HepG2 (cell line): Measurements from ENCODE around the gene DCAKD. TPM values are rescaled to one million over a fixed set of nuclear protein-coding genes. Genes with fewer than 3 reads are reported as not detected.

Source experiments
- ATAC-seq: fragments of 200-7000 bp; cut with Tn5 transposase; 3 replicates; pipeline ENCODE4 v1.9.1; 2020; ENCODE audit warnings: mild to moderate bottlenecking, moderate library complexity
- BruUV-seq: library from RNA; stranded (reverse); fragments of 400-500 nt; replicated peaks from 2 replicates; lab custom pipeline; 2021; lab: Mats Ljungman, UMichigan
- CTCF ChIA-PET: fragments of 300-600 bp; formaldehyde crosslinking; extraction: SDS; loops from one replicate; lab custom pipeline; 2021; ENCODE audit warnings: low total read pairs, inconsistent platforms, low intra/inter-chr PET ratio; lab: Yijun Ruan, JAX
- POLR2A ChIA-PET: fragments of 350-600 bp; sonication (Branson Sonifier 250); formaldehyde crosslinking; loops from one replicate; lab custom pipeline; 2020; ENCODE audit warnings: antibody characterized with exemption, inconsistent platforms; lab: Yijun Ruan, JAX
- DNase-seq: peaks from one replicate; pipeline ENCODE4 v3.0.0-alpha.2; 2015; ENCODE audit warnings: low spot score
- FAIRE-seq: peaks from 3 replicates; lab custom pipeline; 2011; peaks lifted over from hg19 to GRCh38; lab: Jason Lieb, UNC
- H2AFZ ChIP-seq: one replicate; pipeline ENCODE4 v1.6.1; 2011; ENCODE audit warnings: low read length, inconsistent platforms
- H3K27ac ChIP-seq: fragments of 300-600 bp; 3 replicates; pipeline ENCODE4 v1.8.0; 2011; ENCODE audit warnings: mixed run types, mild to moderate bottlenecking, mixed read lengths, low read length, inconsistent platforms; ENCODE audit not compliant: insufficient read depth; ENCODE audit errors: extremely low read length
- H3K27me3 ChIP-seq, 2 experiments: fragments of 200-600 bp in 1 of 2; 2 replicates in 1 of 2; 3 replicates in 1 of 2; pipeline versions ENCODE4 v1.6.0 to v1.8.0; 2011; ENCODE audit warnings: low read length in 2 of 2, mild to moderate bottlenecking in 2 of 2, moderate library complexity in 2 of 2, inconsistent platforms in 1 of 2; ENCODE audit not compliant: insufficient read depth in 2 of 2, control insufficient read depth in 1 of 2
- H3K36me3 ChIP-seq, 2 experiments: fragments of 200-600 bp in 1 of 2; replicated peaks in 1 of 2; 2 replicates in 1 of 2; 3 replicates in 1 of 2; pipeline versions ENCODE4 v1.5.1 to v1.8.0; 2011; ENCODE audit warnings: low read length in 2 of 2, inconsistent platforms in 1 of 2; ENCODE audit not compliant: insufficient read depth in 2 of 2, control insufficient read depth in 1 of 2
- H3K4me1 ChIP-seq: 2 replicates; pipeline ENCODE4 v1.5.1; 2012; ENCODE audit warnings: low read length, inconsistent platforms; ENCODE audit not compliant: insufficient read depth
- H3K4me2 ChIP-seq: 2 replicates; pipeline ENCODE4 v1.6.0; 2011; ENCODE audit warnings: low read depth, low read length, inconsistent platforms
- H3K4me3 ChIP-seq, 3 experiments: fragments of 200-600 bp in 1 of 3; sonication (generic), shearing (Covaris generic) in 1 of 3; replicated peaks in 1 of 3; 2 replicates each; pipeline ENCODE4 v1.5.1; 2011 to 2016; ENCODE audit warnings: low read length in 3 of 3, inconsistent platforms in 2 of 3, low read depth in 2 of 3, mild to moderate bottlenecking in 2 of 3, control low read depth in 1 of 3, mixed read lengths in 1 of 3; ENCODE audit not compliant: insufficient read depth in 1 of 3
- H3K79me2 ChIP-seq: one replicate; pipeline ENCODE4 v1.6.1; 2011; ENCODE audit warnings: low read length, inconsistent platforms; ENCODE audit not compliant: insufficient read depth
- H3K9ac ChIP-seq: 2 replicates; pipeline ENCODE4 v1.6.0; 2011; ENCODE audit warnings: mild to moderate bottlenecking, low read depth, low read length, inconsistent platforms; ENCODE audit not compliant: insufficient read depth
- H3K9me3 ChIP-seq: 2 replicates; pipeline ENCODE4 v1.5.1; 2012; ENCODE audit warnings: mild to moderate bottlenecking, low read length
- H4K20me1 ChIP-seq: 2 replicates; pipeline ENCODE4 v1.6.0; 2011; ENCODE audit warnings: inconsistent platforms, mild to moderate bottlenecking, low read length, moderate library complexity; ENCODE audit not compliant: insufficient read depth
- LCORL ChIP-seq, 2 experiments: fragments of 450-650 bp in 1 of 2; sonication (generic) in 1 of 2; formaldehyde crosslinking in 1 of 2; IDR thresholded peaks; 2 replicates each; pipeline versions ENCODE4 v1.5.0 to v1.6.1; 2017 to 2020; ENCODE audit warnings: antibody characterized with exemption in 1 of 2, missing genetic modification reagents in 1 of 2
- MAFG ChIP-seq: sonication (generic); formaldehyde crosslinking; IDR thresholded peaks from 2 replicates; pipeline ENCODE4 v1.5.1; 2020; ENCODE audit warnings: mild to moderate bottlenecking, missing genetic modification reagents
- MLX ChIP-seq: IDR thresholded peaks from 2 replicates; pipeline ENCODE4 v1.6.1; 2016
- MXD4 ChIP-seq: IDR thresholded peaks from 2 replicates; pipeline ENCODE4 v1.6.1; 2016; ENCODE audit warnings: mild to moderate bottlenecking, missing biosample characterization, missing genetic modification reagents
- NCOA2 ChIP-seq: sonication (generic); formaldehyde crosslinking; IDR thresholded peaks from 2 replicates; pipeline ENCODE4 v1.8.0; 2022; ENCODE audit warnings: inconsistent platforms
- PPARG ChIP-seq: conservative IDR thresholded peaks from 2 replicates; pipeline ENCODE4 v1.6.1; 2016; ENCODE audit warnings: missing biosample characterization, missing genetic modification reagents
- RAD21 ChIP-seq: fragments of 450-650 bp; formaldehyde crosslinking; IDR thresholded peaks from 2 replicates; pipeline ENCODE4 v1.5.0; 2020; ENCODE audit warnings: mild to moderate bottlenecking
- SIN3B ChIP-seq: fragments of 150-350 bp; IDR thresholded peaks from 2 replicates; pipeline ENCODE4 v1.6.1; 2014; ENCODE audit warnings: low read length
- SKI ChIP-seq: fragments of 450-650 bp; IDR thresholded peaks from one replicate; pipeline ENCODE4 v1.6.1; 2018; ENCODE audit warnings: mild to moderate bottlenecking; ENCODE audit not compliant: partially characterized antibody
- TRIM22 ChIP-seq: fragments of 450-650 bp; IDR thresholded peaks from 2 replicates; pipeline ENCODE4 v1.6.1; 2017
- ZFP90 ChIP-seq: sonication (generic); formaldehyde crosslinking; IDR thresholded peaks from 2 replicates; pipeline ENCODE4 v1.8.0; 2022; ENCODE audit warnings: missing genetic modification reagents, mild to moderate bottlenecking, inconsistent platforms, borderline replicate concordance
- ZNF263 ChIP-seq: sonication (generic); formaldehyde crosslinking; IDR thresholded peaks from 2 replicates; pipeline ENCODE4 v1.4.0; 2020; ENCODE audit warnings: missing genetic modification reagents
- ZNF510 ChIP-seq: sonication (generic); formaldehyde crosslinking; IDR thresholded peaks from 2 replicates; pipeline ENCODE4 v1.4.0; 2020; ENCODE audit warnings: low read depth, mild to moderate bottlenecking, missing genetic modification reagents
- ZNF746 ChIP-seq: sonication (generic); formaldehyde crosslinking; IDR thresholded peaks from 2 replicates; pipeline ENCODE4 v1.8.0; 2022; ENCODE audit warnings: mild to moderate bottlenecking, missing genetic modification reagents
- ZNF841 ChIP-seq: sonication (generic); formaldehyde crosslinking; IDR thresholded peaks from 2 replicates; pipeline ENCODE4 v1.8.1; 2023; ENCODE audit warnings: missing genetic modification reagents, borderline replicate concordance
- WGBS: methylation state at CpG from one replicate; pipeline ENCODE4 v1.1.6; 2017; ENCODE audit warnings: low lambda C conversion rate; 5-methylcytosine and 5-hydroxymethylcytosine counted together
- in situ Hi-C: cut with HindIII; loops from 2 replicates; pipeline ENCODE4 v1.10.0; 2017; ENCODE audit warnings: low pct_unique_long_range_greater_than_20kb; ENCODE audit not compliant: extremely low pct_ligation_motif_present
- intact Hi-C: fragments of 100-400 bp; cut with micrococcal nuclease; formaldehyde crosslinking; loops from one replicate; pipeline ENCODE4 v1.10.0; 2022; ENCODE audit not compliant: unreplicated experiment
- polyA plus RNA-seq, 8 experiments: library from polyadenylated mRNA; depleted of rRNA in 3 of 8; stranded (reverse) in 7 of 8; unstranded in 1 of 8; fragments of >200 nt; fragmentation: Illumina TruSeq in 4 of 8; extraction: Trizol in 4 of 8; gene quantifications; 2 replicates each; pipeline versions ENCODE4 v1.2.1 to v1.2.3, GENCODE V29; 2011 to 2016; ENCODE audit warnings: low read depth in 4 of 8, missing spikeins in 1 of 8, mixed read lengths in 1 of 8; ENCODE audit not compliant: insufficient read depth in 1 of 8
- total RNA-seq, 5 experiments: library from RNA; depleted of rRNA; stranded (reverse); fragments of >200 nt; fragmentation: Illumina TruSeq; extraction: Trizol; gene quantifications; 2 replicates each; pipeline ENCODE4 v1.2.3, GENCODE V29; 2016; ENCODE audit warnings: low read depth in 1 of 5
- TF ChIP-seq, protein P1 (sequence below): sonication (generic); formaldehyde crosslinking; IDR thresholded peaks from 2 replicates; pipeline ENCODE4 v1.9.0; 2021; ENCODE audit warnings: missing genetic modification reagents, mild to moderate bottlenecking, borderline replicate concordance

Gene DCAKD
- total and polyA plus RNA-seq, 2 of the 13 experiments (the other 11 are each of a cell fraction or from before 2014, with no cell fraction given), result 25.9 to 29.2 TPM

- intact Hi-C loops (no loop called here), in situ Hi-C loops (no loop called here)
- no peak for FAIRE-seq
- H2AFZ ChIP-seq, result no peak overlapping the region
- no peaks in the 10 kb centered on the region for H3K9me3 ChIP-seq
- no peak for DNase-seq
- H3K79me2 ChIP-seq, result peaks cover 10% of the 10 kb centered on the region
- H3K27me3 ChIP-seq, result no peaks in the 10 kb centered on the region
- no peak overlapping the region for H3K4me2 ChIP-seq
- CTCF ChIA-PET, result no interaction called here
- peaks cover 0 to 7% of the 10 kb centered on the region in 2 experiments; a peak in 4 of 5 replicates for H3K36me3 ChIP-seq
- POLR2A ChIA-PET, result interaction anchor here (0.8 kb wide), 1 partner anchor 18 kb away, joined by 3 read pairs; no protein-coding TSS in a partner anchor
- WGBS, result 89% methylated on average over 11 of the region's 13 CpGs
- TF ChIP-seq MLX (no peak), ZNF263 (CRISPR knock-in tag) (0 out of 2 replicates have a peak, but pooled peaks have one; percentile 21)
- no TSS peak for BruUV-seq
- no peak overlapping the region for H3K9ac ChIP-seq
- H4K20me1 ChIP-seq, result no peaks in the 10 kb centered on the region
- no peak overlapping the region for H3K27ac ChIP-seq
- H3K4me1 ChIP-seq, result peaks cover 26% of the 10 kb centered on the region
- ATAC-seq, result no peak
- no peak overlapping the region for H3K4me3 ChIP-seq
Observed at GRCh38 chr17:45038728-45039634, 12.5 kb downstream of the DCAKD start.

DNA sequence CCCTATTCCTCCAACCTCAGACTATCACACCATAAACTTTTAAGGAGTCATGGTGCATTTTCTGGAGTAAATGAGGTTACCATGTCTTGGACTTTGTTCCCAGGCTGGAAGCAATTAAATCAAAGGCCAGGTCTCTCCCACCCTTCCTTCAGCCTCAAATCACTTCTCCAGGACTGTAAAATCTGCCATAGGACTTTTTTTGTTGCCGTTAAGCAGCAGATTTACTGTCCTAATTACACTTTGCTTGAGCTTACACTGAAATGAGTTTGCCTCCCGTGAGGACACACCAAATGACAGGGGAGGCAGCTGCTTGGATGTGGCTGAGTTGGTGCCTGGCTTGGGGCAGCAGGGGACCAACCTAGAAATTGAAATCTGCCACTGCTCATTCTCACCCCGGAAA is 14.7 kb downstream of the DCAKD start:
- WGBS, result 61% methylated on average over 3 of the region's 3 CpGs
- in situ Hi-C loops, result no loop called here
- POLR2A ChIA-PET, result no interaction called here
- TF ChIP-seq SIN3B (no peak), ZNF510 (no peak), MAFG (CRISPR knock-in tag) (no peak), ZFP90 (no peak), NCOA2 (CRISPR knock-in tag) (no peak), TRIM22 (no peak), ZNF841 (CRISPR knock-in tag) (no peak), LCORL (IDR thresholded peaks at IDR 0.05) (no peak), LCORL (CRISPR knock-in tag; IDR thresholded peaks at IDR 0.05) (no peak), RAD21 (CRISPR knock-in tag) (no peak), PPARG (no peak), MXD4 (CRISPR knock-in tag) (no peak), SKI (no peak), ZNF746 (no peak)
- TF ChIP-seq, protein P1, sequence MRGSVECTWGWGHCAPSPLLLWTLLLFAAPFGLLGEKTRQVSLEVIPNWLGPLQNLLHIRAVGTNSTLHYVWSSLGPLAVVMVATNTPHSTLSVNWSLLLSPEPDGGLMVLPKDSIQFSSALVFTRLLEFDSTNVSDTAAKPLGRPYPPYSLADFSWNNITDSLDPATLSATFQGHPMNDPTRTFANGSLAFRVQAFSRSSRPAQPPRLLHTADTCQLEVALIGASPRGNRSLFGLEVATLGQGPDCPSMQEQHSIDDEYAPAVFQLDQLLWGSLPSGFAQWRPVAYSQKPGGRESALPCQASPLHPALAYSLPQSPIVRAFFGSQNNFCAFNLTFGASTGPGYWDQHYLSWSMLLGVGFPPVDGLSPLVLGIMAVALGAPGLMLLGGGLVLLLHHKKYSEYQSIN (CRISPR knock-in tag), result no peak

More for the DNA sequence above, 14.7 kb downstream of the DCAKD start:
- peaks cover 10% of the 10 kb centered on the region for H3K79me2 ChIP-seq
- peaks cover 17% of the 10 kb centered on the region for H3K4me1 ChIP-seq
- no peaks in the 10 kb centered on the region for H4K20me1 ChIP-seq
- peaks cover 7 to 29% of the 10 kb centered on the region in 2 experiments; a peak in 4 of 5 replicates for H3K36me3 ChIP-seq
- H3K27ac ChIP-seq, result no peak overlapping the region
- CTCF ChIA-PET, result no interaction called here
- H3K9me3 ChIP-seq, result no peaks in the 10 kb centered on the region
- no peak overlapping the region for H3K9ac ChIP-seq
- intact Hi-C loops, result no loop called here
- H3K4me2 ChIP-seq, result no peak overlapping the region
- no peaks in the 10 kb centered on the region for H3K27me3 ChIP-seq
- BruUV-seq, result no TSS peak
- FAIRE-seq (peak; percentile 23), DNase-seq (no peak), ATAC-seq (no peak)
- no peak overlapping the region for H3K4me3 ChIP-seq
- no peak overlapping the region for H2AFZ ChIP-seq
